ENCODE data around the gene RANBP10. TPM values are rescaled to one million over a fixed set of nuclear protein-coding genes. Genes with fewer than 3 reads are reported as not detected.
"Not testable (repeated sequence)": the region's sequence is repeated elsewhere in the genome, so short reads cannot be mapped to it uniquely, and the experiment has no call there.

RANBP10 gene
- total RNA-seq, 1 donor from 2014 or later = 34.1 TPM

- TF ChIP-seq, protein P1, sequence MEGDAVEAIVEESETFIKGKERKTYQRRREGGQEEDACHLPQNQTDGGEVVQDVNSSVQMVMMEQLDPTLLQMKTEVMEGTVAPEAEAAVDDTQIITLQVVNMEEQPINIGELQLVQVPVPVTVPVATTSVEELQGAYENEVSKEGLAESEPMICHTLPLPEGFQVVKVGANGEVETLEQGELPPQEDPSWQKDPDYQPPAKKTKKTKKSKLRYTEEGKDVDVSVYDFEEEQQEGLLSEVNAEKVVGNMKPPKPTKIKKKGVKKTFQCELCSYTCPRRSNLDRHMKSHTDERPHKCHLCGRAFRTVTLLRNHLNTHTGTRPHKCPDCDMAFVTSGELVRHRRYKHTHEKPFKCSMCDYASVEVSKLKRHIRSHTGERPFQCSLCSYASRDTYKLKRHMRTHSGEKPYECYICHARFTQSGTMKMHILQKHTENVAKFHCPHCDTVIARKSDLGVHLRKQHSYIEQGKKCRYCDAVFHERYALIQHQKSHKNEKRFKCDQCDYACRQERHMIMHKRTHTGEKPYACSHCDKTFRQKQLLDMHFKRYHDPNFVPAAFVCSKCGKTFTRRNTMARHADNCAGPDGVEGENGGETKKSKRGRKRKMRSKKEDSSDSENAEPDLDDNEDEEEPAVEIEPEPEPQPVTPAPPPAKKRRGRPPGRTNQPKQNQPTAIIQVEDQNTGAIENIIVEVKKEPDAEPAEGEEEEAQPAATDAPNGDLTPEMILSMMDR (IDR thresholded peaks at IDR 0.05; ENCODE audit: unreplicated experiment) = peak; percentile 57
- Mint-ChIP-seq H3K4me1 (ENCODE audit: low read depth) (peaks cover 34% of the 10 kb centered on the region), H3K36me3 (ENCODE audit: insufficient read depth) (no peaks in the 10 kb centered on the region), H3K27me3 (no peaks in the 10 kb centered on the region), H3K27ac (peak overlapping the region; percentile 95), H3K9me3 (ENCODE audit: low read depth) (no peaks in the 10 kb centered on the region), H3K4me3 (ENCODE audit: low read depth) (peak overlapping the region; percentile 90)
- peak; percentile 52 for DNase-seq (ENCODE audit: low spot score, unreplicated experiment)
Observed at GRCh38 chr16:67842509-67843342, 36.4 kb upstream of the RANBP10 start.

- DNase-seq (ENCODE audit: low spot score, unreplicated experiment) = peak; percentile 95
- no peaks in the 10 kb centered on the region for H3K9me3 Mint-ChIP-seq (ENCODE audit: low read depth)
- peak within 1 kb of the TSS; percentile 98 for H3K27ac Mint-ChIP-seq
- peak within 1 kb of the TSS; percentile 97 for H3K4me3 Mint-ChIP-seq (ENCODE audit: low read depth)
- no peaks in the 10 kb centered on the region for H3K36me3 Mint-ChIP-seq (ENCODE audit: insufficient read depth)
- TF ChIP-seq, protein P1 (IDR thresholded peaks at IDR 0.05; ENCODE audit: unreplicated experiment) = peak; percentile 69
- peaks cover 32% of the 10 kb centered on the region for H3K4me1 Mint-ChIP-seq (ENCODE audit: low read depth)
- H3K27me3 Mint-ChIP-seq = no peaks in the 10 kb centered on the region
Observed at GRCh38 chr16:67841816-67842508, 35.6 kb upstream of the RANBP10 start, which contains the start of gene THAP11. TSS of gene THAP11 (plus strand) at chr16:67842320. CDS start at chr16:67842555, 235 bp downstream.

DNA sequence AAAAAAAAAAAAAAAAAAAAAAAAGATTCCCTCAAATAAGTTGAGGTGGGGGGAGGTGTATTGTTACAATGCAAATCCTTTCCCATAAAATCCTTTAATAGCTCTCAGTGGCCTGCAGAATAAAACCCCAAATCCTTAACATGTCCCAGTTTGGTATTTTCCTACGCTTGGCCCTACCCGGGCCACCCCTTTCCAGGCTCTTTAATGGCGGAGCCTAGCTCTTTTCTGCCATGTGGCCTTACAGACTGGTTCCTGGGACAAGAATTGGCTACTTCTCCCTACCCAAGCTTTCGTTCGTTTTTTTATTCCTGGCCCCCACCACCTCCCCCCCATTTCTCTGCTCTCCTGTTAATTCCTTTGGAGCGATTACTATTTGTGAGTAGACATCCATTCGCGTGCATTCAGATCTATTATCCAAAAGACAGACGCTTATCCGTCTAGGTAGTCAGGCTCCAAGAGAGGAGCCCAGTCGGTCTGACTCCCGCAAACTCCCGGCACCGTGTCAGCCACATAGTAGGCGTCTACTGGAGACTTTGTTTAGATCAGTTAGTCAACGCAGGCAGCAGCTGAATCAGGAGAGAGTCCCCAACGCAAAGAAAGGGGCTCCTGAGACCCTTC lies 34.9 kb upstream of the RANBP10 start:
- Mint-ChIP-seq H3K27me3 (no peaks in the 10 kb centered on the region), H3K4me1 (ENCODE audit: low read depth) (peaks cover 32% of the 10 kb centered on the region), H3K36me3 (ENCODE audit: insufficient read depth) (no peaks in the 10 kb centered on the region), H3K27ac (peak overlapping the region; percentile 98), H3K4me3 (ENCODE audit: low read depth) (peak overlapping the region; percentile 97), H3K9me3 (ENCODE audit: low read depth) (no peaks in the 10 kb centered on the region)
- no peak for DNase-seq (ENCODE audit: low spot score, unreplicated experiment)
- TF ChIP-seq, protein P1 (IDR thresholded peaks at IDR 0.05; ENCODE audit: unreplicated experiment) = no peak

DNA sequence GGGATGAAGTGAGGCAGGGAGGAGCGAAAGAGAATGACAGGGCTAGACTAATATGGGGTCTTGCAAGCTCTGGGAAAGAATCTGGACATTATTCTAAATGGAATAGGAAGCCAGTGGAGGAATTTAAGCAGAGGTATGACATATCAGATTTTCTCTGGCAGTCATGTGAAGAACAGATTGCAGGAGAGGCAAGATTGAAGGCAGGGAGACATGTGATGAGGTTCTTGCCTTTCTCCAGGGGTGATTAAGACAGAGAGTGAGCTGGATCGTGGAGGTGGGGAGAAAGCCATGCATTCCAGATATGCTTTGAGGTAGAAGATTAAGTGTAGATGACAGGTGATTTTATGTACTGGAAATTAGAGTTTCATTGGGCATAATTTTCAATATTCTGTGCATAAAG lies 31.5 kb upstream of the RANBP10 start:
- TF ChIP-seq, protein P1 (IDR thresholded peaks at IDR 0.05; ENCODE audit: unreplicated experiment) = no peak
- no peak for DNase-seq (ENCODE audit: low spot score, unreplicated experiment)
- H3K27me3 Mint-ChIP-seq = no peaks in the 10 kb centered on the region
- no peaks in the 10 kb centered on the region for H3K36me3 Mint-ChIP-seq (ENCODE audit: insufficient read depth)
- peaks cover 12% of the 10 kb centered on the region for H3K4me1 Mint-ChIP-seq (ENCODE audit: low read depth)
- H3K4me3 Mint-ChIP-seq (ENCODE audit: low read depth) = no peak overlapping the region
- H3K9me3 Mint-ChIP-seq (ENCODE audit: low read depth) = no peaks in the 10 kb centered on the region
- H3K27ac Mint-ChIP-seq = no peak overlapping the region

GRCh38 chr16:67837190-67837589 lies 30.8 kb upstream of the RANBP10 start:
- not testable (repeated sequence) for H3K4me3 Mint-ChIP-seq (ENCODE audit: low read depth); DNase-seq (ENCODE audit: low spot score, unreplicated experiment); H3K27me3 Mint-ChIP-seq; H3K36me3 Mint-ChIP-seq (ENCODE audit: insufficient read depth); H3K27ac Mint-ChIP-seq; H3K9me3 Mint-ChIP-seq (ENCODE audit: low read depth)
- H3K4me1 Mint-ChIP-seq (ENCODE audit: low read depth) = peaks cover 15% of the 10 kb centered on the region
